Renal cortical epithelial cell (primary cell): ENCODE data around the gene MAGI3. TPM values are rescaled to one million over a fixed set of nuclear protein-coding genes. Genes with fewer than 3 reads are reported as not detected.
"Not testable (repeated sequence)": the region's sequence is repeated elsewhere in the genome, so short reads cannot be mapped to it uniquely, and the experiment has no call there.

Source experiments
- DNase-seq: peaks from one replicate; pipeline ENCODE4 v3.0.0-alpha.2; 2011; ENCODE audit warnings: low read depth
- total RNA-seq: library from RNA; depleted of rRNA; stranded (reverse); fragments of >200 nt; gene quantifications from 2 replicates; pipeline ENCODE4 v1.2.3, GENCODE V29; 2014

Gene MAGI3
- total RNA-seq, 1 donor from 2014 or later = 13.4 TPM

DNA sequence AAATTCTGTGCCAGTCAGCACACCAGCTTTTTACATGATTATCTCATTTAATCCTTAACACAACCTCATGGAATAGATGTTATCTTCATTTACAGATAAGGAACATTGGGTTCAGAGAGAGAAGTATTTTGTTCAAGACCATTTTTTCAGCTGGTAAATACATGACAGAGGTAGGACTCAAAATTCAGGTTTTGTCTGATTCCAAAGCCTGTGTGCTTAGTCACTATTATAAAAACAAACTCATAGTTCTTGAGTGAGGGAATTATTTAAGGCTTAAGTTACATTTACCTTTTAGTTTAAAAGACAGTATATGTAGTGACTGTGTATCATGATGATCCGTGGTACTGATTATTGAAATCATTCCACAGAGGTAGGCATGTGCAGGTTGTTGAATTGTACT, 125.2 kb downstream of the MAGI3 start:
- DNase-seq = peak; percentile 9

DNA sequence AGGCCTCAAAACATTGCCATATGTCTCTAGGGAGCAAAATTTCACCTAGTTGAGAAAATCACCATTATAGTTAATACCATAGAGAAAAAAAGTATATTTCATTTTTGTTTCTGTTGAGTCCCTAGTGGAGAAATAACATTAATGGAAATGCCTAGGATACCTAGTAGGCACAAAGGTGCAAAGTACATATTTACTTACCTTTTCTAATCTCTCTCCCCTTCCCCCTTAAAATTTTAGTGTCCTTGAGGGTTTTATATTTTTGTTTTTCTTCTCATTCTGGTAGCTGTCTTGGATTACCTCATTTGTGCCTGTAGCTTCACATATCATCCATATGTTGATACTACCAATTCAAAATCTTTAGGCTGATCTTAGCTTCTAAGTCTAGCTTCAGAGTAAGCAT, 127.0 kb downstream of the MAGI3 start:
- no peak for DNase-seq

DNA sequence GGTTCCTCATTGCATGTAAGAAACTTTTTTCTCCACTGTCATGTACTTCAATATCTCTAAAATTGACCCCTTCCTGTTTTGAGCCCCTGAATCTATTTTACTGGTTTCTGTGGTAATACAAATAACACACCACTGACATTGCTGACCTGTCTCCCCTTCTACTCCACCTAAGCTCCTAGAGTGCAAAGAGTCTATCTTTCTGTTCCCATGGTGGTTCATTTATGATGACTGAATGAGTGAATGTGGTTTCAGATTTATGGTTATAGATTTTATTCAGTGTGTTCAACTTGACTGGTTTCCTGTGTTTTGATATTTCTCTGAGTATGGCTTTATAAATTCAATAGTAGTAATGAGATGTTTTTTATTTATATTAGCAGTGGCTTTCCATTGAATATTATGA, 127.7 kb downstream of the MAGI3 start:
- no peak for DNase-seq

DNA sequence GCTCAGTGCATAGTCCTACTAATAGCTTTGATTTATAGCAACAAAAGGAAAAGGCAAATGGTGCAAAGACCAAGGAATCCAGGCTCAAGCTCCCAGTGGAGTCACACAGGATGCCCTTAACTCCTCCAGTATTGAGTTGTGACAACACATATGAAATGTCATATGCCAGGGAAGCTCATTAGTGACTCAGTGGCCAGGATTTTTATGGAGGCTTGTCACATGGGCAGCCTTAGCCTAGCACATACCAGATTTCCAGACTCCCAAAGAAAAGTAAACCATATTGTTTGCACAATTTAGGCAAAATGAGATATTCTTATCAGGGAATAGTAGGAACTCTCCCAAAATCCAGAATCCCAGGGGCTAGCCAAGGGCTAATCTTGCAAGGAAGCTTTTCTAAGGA, 129.2 kb downstream of the MAGI3 start:
- DNase-seq = peak; percentile 47

DNA sequence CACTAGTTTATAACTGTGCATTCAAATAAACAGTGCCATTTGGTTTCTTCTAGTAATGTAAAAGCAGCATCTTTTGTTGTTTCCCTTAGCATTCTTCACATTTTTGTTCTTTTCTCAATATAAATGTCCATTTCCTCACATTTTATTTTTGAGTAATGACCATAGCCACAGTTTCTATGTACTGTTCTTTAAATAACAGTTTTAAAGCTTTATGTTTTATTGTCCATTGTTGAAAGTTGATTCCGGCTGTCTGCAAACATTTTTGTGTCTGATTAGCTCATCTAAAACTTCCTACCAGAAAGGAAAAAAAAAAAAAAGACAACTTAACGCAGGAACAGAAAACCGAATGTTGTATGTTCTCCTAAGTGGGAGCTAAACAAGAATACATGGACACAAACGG, 139.7 kb downstream of the MAGI3 start:
- no peak for DNase-seq

DNA sequence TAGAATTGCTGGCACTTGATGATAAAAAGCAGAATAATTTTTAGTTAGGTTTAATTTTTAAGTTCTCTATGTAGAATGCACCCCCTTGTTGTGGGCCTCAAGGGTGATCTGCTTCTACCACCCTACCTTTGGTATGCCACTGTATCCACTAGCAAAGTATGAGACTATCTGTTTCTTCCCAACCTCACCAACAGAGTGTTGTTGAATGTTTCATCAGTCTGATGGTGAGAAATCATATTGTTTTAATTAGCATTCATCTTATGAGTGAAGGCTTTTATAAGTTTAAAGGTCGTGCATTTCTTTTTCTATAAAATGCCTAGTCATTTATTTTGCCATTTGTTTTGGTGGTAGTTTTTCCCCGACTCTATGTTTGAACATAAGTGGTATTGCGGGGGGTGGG, 141.0 kb downstream of the MAGI3 start:
- no peak for DNase-seq

DNA sequence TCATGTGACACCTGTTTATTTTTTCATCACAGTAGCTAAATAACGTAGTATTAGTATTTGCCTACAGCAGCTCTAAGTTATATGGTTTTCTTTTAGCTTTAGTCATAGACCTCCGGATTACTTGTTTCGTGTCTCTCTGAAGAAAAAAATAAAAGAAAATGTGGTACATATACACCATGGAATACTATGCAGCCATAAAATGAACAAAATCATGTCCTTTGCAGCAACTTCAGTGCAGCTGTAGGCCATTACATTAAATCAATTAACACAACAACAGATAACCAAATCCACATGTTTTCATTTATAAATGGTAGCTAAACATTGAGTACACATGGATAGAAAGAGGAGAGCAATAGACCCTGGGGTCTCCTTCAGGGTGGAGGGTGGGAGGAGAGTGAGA, 142.7 kb downstream of the MAGI3 start:
- no peak for DNase-seq

DNA sequence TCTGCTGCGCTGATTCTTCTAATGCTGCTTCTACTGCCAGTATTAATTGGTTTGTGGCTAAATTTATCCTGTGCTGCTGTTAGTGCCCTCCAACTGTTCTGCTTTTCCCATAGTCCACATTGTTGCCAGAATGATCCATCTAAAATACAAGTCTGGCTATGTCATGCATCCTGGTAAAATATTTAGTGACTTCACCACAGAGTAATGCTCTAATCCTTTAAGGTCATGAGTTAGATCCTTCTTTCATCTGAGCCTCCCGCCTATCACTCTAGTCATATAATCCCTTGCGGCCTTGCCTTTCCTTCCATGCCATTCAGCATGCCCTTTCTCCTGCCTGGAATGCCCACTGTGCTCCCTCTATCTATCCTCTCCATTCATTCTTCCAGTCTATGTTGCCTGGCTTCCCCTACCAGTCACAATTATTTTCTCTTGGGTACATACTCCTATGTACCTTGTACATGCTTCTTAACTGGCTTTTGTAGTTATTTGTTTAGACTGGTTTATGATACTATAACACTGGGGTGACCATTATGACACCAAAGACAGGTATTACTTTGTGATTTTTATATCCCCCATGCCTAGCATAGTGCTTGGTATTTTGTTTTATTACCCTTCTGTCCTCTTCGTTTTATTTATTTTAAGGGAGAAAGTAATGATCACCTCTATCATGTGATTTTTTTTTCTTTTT, 144.0 kb downstream of the MAGI3 start:
- DNase-seq = peak; percentile 12

DNA sequence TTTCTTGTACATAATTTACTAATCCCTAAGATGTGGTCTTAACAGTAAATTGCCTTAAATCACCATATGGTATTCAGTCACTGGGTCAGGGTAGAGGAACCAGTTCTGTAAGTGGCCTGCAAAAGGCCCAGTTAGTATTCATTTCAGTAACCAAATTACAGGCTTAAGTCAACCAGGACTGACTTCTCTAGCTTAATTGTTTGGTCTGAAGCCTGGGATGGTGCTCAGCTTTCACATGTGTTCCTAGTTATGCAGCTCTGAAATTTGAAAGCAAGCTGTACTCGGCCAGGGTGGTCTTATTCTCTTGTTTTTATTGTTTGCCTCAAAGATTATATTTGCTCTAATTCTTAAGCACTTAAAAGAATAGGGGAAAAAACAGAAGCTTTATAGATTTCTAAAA, 144.6 kb downstream of the MAGI3 start:
- DNase-seq = no peak

DNA sequence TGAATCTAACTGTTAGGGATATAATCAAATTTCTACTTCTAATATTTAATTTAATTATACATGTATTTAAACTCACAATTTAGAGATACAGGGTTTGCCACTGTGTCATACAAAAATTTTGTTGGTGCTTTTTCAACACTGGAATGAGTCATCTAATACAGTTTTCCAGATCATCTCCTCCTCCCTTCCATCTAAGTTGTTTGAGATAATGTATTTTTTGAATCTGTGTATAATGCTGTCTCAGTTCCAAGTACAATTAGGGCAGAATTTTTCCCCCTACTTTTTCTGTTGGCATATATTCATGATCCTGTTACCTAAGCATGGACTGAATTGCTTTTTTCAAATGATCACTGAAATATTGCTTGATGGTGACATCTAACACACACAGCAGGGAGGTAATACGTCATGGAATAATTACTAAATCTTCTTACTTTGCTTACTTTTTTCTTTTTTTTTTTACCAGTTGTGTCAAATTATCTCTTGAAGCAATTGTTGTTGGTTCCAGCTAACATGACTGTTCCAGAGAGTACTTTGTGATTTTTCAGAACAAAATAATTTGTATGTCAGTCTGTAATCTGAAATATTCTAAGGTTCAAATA, 146.0 kb downstream of the MAGI3 start:
- no peak for DNase-seq

DNA sequence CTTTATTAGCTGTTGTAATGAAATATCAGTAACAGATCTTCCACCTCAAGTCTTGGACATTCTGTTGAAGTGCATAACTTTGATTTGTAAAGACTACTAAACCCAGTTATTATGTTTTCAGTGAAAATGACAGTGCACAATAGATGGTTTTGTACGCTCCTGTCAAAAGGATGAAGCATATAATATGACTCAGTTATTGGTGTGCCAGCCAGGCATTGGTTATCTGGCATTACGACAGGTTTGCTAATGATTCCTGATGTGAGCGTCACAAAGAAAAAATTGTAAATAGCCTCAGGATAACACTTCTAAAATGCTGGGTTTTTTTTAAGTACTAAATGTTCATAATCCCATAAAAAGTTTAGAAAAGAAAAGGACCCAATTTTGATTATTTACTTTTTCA, 147.9 kb downstream of the MAGI3 start:
- peak; percentile 7 for DNase-seq

DNA sequence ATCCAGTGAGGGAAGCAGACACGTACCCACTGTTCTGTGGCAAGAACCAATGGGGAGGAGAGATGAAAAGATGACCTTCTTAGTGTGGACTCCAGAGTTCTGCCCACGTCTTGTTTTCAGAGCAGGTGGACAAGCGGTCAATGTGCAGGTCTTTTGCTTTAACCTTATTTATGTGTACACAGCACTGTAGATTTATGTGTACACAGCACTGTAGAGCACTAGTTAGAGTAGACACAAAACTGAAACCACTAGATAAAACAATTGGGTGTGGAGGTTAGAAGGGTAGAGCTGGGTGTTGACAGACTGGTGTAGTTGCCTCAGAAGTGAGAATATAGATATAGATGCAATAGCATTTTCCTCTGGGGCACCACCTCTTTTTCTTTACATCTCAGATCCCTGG, 150.0 kb downstream of the MAGI3 start:
- no peak for DNase-seq

DNA sequence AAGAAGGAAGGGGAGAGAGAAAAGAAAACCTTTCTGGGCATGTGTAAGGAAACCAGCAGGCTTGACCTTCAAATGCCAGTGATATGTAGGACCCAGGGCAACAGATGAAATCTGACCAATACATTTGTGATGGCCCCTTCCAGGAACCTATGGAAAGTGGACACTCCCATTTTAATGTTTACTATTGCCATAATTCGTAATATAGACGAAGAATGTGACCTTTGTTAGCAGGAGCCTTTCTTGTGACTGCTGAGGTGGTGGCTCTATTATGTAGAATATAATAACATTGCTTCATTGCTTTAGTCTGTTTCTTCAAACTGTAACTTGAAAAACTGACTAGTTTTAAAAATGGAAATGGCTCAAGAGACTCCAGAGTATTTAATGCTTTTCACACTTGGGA, 150.8 kb downstream of the MAGI3 start:
- DNase-seq = no peak

DNA sequence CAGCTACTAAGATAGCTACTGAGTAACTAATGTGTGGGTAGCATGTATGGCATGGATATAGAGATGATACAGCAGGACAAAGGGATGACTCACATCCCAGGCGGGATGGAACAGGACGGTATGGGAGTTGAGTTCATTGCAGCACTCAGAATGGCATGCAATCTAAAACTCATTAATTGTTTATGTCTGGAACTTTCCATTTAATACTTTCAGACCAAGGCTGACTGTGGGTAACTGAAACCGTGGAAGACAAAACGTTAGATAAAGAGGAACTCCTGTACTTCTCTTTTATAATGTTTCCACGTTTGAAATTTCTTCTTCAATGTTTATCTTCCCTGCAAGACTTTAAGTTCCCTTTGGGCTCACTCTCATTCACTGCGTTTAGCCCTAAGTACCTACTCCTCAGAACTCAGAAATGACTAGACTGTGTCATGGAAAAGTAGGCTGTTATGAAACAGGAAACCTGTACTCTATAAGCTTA, 151.9 kb downstream of the MAGI3 start:
- peak; percentile 56 for DNase-seq

DNA sequence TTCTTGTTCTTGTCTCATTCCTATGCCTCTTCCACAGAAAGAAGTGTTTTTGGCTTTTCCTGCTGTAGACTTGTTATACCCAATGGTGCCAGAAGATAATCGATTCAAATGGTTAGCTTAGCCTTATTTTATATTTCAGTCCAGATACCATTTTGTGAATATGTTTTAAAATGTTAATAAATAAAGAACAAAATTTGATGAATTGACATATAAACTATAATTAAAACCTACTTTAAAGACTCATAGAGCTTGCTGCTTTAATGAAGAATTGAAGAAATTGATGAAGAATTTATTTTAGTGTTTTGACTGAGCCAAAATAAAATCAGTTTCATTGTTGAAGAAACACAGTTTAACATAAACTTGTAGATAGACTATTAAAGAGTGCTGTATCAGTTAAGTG, 152.8 kb downstream of the MAGI3 start:
- no peak for DNase-seq

DNA sequence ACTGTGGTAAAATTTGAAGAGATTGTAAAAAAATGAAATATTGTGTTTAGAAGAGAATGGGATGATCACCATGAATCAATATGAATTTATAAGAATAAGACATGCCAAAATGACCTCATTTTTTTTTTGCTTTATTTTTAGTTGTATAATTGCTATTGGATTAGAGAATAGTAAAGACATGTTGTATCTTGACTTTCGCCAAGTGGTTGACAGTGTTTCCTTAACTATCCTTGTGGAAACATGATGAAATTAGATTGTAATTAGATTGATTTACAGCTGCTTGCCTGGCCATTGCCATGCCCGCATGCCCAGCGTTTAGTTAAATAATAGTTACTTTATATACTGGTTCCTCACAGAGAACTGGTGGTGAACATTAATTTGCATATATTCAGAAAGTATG, 154.9 kb downstream of the MAGI3 start:
- DNase-seq = no peak

DNA sequence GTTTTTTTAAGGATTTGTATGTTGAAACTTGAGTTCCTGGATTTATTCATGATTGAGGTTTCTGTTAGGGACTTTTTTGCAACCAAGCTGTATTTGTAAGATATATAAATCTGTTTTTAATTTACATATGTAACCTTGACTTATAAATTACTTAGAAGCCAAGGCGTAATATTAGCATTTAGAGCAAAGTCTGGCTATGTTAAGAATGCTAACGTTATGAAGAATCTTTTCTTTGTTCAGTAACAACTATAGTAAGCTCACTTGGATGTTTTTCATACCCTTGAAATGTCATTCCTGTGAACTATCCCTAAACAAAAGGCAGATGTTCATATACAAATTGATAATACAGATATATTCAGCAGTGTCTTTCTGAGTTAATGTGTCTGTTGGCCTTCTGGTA, 155.3 kb downstream of the MAGI3 start:
- DNase-seq = no peak

DNA sequence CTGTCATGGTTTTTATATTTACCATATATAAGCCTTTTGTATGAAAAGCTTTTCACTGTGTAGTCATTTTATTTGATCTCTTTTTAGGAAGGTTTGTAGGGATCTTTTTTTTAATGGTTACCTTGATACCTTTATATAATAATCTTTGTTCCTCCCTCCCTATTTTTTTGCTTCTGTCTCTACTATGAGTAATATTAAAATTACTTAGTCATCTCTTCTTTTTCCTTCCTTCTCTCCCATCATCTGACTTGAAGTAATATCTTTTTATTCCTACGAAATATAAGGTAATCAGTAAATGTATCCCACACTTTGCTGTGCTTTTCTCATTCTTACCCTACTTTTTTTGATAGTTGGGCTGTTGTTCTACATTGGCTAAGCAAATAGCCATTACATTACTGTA, 161.4 kb downstream of the MAGI3 start:
- DNase-seq = no peak

DNA sequence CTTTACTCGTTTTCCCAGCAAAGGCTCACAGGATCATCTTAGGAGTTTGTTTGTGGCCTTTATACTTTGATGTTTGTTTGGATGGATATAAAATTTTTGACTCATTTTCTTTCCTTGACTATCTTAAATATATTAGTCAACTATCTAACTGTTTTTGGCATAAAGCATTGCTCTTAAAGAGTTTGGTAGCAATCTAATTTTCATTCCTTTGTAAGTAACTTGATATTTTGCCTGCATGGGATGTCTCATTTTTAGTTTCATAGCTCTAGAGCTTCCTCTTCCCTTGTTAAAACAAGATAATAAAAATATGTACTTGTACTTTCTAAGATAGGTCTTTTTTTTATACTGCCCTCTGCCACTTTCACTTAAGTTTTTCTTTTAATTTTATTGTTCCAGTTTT, 161.9 kb downstream of the MAGI3 start:
- DNase-seq = no peak

DNA sequence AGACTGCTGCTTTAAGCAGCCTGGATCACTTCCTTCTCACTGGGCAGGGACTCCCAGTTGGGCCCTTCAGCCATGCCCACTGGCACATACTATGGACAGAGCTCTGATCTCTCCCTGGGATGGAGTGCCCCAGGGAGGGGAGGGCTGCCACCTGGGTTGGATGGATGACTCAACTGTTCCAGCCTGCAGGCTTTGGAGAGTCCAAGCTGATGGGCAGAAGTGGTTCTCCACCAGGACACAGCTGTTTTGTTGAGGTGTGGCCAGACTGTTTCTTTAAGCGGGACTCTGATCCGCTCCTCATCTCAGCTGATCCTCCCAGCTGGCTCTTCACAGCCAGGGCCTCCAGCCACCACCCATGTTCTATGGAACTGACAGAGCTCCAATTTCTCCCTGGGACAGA, 166.9 kb downstream of the MAGI3 start:
- DNase-seq = no peak

DNA sequence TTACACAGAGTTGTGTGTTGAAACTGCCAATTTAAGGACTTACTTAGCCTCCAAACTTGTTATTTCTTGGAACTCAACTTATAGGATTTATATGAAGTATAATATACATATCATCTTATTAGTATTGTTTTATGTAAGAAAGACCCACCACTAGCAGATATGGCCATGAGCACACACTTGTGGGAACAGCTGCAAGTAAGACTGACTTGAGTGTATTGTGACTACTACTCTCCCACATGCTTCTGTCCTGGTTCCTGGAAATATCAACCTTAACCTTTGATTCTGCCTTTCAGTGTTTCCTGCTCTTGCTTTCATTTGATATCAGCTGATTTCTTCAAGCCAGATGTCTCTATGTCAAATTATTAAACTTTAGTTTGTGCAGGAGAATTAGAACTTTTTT, 175.3 kb downstream of the MAGI3 start:
- no peak for DNase-seq

DNA sequence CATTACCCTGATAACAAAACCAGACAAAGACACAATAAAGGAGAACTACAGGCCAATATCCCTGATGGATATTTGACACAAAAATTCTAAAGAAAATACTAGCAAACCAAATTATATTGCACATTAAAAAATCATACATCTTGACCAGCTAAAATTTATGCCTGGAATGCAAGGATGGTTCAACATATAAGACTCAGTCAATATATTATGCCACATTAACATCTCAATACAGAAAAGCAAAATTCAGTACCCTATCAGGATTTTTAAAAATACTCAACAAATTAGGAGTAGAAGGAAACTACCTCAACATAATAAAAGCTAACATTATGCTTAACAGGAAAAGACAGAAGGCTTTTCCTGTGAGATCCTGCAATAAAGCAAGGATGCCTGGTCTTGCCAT, 177.1 kb downstream of the MAGI3 start:
- DNase-seq = no peak

DNA sequence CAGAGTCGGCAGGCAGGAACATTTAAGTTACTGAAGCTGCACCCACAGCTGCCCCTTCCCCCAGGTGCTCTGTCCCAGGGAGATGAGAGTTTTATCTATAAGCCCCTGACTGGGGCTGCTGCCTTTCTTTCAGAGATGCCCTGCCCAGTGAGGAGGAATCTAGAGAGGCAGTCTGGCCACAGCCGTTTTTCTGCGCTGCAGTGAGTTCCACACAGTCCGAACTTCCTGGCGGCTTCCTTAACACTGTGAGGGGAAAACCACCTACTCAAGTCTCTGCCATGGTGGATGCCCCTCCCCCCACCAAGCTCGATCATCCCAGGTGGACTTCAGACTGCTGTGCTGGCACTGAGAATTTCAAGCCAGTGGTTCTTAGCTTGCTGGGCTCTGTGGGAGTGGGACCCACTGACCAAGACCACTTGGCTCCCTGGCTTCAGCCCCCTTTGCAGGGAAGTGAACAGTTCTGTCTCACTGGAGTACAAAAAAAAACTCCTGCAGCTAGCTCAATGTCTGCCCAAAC, 185.5 kb downstream of the MAGI3 start:
- not testable (repeated sequence) for DNase-seq

DNA sequence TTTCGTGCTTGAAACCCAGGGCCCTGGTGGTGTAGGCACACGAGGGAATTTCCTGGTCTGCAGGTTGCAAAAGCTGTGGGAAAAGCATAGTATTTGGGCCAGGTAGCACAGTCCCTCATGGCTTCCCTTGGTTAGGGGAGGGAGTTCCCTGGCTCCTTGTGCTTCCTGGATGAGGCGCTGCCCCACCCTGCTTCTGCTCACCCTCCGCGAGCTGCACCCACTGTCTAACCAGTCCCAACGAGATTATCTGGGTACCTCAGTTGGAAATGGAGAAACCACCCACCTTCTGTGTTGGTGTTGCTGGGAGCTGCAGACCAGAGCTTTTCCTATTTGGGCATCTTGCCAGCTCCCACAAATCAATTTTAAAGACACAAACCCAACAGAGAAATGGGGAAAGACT, 186.0 kb downstream of the MAGI3 start:
- DNase-seq = no peak
